Measurements from ENCODE around the gene MAT2B.

The MAT2B gene

DNA sequence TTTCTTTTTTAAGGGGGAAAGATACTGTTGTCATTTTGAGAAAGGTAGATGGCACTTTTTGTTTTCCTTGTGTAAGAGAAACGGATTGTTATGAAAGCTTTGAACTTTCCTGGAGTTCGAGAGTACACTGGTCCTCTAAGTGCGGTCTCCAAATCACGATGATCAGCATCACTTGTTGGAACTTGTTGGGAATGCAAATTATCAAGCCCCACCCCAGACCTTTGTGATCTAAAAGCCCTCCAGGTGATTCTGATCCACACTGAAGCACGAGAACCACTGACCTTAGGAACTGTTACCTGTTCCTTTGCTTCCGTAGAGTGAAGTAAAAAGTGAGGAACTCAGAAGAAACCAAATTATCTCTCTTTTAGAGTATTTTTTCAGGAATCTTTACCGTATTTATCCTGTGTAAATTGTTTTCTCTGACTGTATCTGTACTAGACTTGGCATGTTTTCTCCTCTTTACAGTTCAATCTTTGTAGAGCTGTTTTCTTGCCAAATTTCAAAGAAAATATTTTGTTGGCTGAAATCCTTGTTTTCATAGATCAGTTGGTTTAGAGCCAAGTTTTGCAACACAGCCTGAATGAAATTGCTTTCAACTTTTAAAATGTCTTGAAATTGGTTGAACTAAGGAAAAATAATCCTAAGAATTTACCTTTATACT lies 4.0 kb downstream of the MAT2B start:
- peak; percentile 30 for DNase-seq (ENCODE audit: low read depth)
- peak overlapping the region; percentile 38 for H3K4me3 ChIP-seq (ENCODE audit: low read depth, low read length)
- TF ChIP-seq, protein P1, sequence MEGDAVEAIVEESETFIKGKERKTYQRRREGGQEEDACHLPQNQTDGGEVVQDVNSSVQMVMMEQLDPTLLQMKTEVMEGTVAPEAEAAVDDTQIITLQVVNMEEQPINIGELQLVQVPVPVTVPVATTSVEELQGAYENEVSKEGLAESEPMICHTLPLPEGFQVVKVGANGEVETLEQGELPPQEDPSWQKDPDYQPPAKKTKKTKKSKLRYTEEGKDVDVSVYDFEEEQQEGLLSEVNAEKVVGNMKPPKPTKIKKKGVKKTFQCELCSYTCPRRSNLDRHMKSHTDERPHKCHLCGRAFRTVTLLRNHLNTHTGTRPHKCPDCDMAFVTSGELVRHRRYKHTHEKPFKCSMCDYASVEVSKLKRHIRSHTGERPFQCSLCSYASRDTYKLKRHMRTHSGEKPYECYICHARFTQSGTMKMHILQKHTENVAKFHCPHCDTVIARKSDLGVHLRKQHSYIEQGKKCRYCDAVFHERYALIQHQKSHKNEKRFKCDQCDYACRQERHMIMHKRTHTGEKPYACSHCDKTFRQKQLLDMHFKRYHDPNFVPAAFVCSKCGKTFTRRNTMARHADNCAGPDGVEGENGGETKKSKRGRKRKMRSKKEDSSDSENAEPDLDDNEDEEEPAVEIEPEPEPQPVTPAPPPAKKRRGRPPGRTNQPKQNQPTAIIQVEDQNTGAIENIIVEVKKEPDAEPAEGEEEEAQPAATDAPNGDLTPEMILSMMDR (IDR thresholded peaks at IDR 0.05; ENCODE audit: insufficient read depth, low read depth, low read length, missing control alignments) = no peak

DNA sequence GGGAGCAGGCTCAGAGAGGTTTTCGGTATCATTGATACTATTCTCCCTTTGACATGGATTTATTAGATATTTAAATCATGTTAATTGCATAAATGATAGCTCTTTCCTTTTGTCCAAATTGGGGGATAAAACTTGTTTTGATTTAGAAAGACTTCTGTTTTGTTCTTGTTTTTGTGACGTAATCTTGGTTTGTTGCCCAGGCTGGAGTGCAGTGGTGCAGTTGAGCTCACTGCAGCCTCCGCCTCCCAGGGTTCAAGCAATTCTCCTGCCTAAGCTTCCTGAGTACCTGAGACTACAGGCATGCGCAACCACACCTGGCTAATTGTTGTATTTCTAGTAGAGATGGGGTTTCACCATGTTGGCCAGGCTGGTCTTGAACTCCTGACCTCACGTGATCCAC lies 7.1 kb downstream of the MAT2B start:
- H3K4me3 ChIP-seq (ENCODE audit: low read depth, low read length) = no peak overlapping the region
- TF ChIP-seq, protein P1 (IDR thresholded peaks at IDR 0.05; ENCODE audit: insufficient read depth, low read depth, low read length, missing control alignments) = no peak

DNA sequence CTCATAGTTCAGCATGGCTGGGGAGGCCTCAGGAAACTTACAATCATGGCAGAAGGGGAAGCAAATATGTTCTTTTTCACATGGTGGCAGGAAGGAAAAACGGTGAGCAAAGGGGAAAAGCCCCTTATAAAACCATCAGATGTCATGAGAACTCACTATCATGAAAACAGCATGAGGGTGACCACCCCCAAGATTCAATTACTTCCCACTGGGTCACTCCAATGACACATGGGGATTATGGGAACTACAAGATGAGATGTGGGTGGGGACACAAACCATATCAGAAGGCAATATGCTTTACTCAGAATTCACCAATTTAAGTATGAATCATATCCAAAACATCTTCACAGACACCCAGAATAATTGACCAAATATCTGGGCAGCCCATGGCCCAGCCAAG lies 19.7 kb downstream of the MAT2B start:
- TF ChIP-seq, protein P1 (IDR thresholded peaks at IDR 0.05; ENCODE audit: insufficient read depth, low read depth, low read length, missing control alignments) = no peak
- H3K4me3 ChIP-seq (ENCODE audit: low read depth, low read length) = no peak overlapping the region
- no peak for DNase-seq (ENCODE audit: low read depth)

More for the DNA sequence above, 7.1 kb downstream of the MAT2B start:
- DNase-seq (ENCODE audit: low read depth) = no peak

DNA sequence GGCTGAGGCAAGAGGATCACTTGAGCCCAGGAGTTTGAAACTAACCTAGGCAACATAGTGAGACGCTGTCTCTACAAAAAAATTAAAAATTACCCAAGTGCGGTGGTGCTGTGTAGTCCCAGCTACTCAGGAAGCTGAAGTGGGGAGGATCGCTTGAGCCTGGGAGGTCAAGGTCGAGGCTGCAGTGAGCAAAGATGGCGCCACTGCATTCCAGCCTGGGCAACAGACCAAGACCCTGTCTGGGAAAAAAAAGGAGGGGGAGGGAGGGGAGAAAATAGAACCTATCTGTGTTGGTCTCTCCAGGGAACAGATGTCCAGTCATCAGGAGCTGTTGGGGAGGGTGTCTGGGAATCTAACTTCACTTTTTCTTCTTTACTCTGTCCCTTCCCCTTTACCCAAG lies 24.3 kb downstream of the MAT2B start:
- no peak overlapping the region for H3K4me3 ChIP-seq (ENCODE audit: low read depth, low read length)
- DNase-seq (ENCODE audit: low read depth) = no peak
- TF ChIP-seq, protein P1 (IDR thresholded peaks at IDR 0.05; ENCODE audit: insufficient read depth, low read depth, low read length, missing control alignments) = no peak

DNA sequence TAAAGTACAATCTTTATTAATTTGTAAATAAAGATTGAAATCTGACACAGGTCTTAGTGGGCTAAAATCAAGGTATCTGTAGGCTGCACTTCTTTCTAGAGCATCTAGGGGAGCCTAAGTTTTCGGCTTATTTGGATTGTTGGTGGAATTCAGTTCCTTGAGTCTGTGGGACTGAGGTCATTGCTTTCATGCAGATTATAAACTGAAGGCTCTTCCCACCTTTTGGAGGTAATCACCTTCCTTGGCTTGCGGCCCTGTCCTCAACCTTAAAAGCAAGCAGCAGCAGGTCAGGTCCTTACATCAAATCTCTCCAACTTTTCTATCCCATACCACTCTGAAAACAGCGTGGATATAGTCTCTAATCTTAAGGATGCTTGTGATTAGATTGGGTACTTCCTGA lies 25.9 kb downstream of the MAT2B start:
- H3K4me3 ChIP-seq (ENCODE audit: low read depth, low read length) = no peak overlapping the region
- DNase-seq (ENCODE audit: low read depth) = no peak
- TF ChIP-seq, protein P1 (IDR thresholded peaks at IDR 0.05; ENCODE audit: insufficient read depth, low read depth, low read length, missing control alignments) = no peak

DNA sequence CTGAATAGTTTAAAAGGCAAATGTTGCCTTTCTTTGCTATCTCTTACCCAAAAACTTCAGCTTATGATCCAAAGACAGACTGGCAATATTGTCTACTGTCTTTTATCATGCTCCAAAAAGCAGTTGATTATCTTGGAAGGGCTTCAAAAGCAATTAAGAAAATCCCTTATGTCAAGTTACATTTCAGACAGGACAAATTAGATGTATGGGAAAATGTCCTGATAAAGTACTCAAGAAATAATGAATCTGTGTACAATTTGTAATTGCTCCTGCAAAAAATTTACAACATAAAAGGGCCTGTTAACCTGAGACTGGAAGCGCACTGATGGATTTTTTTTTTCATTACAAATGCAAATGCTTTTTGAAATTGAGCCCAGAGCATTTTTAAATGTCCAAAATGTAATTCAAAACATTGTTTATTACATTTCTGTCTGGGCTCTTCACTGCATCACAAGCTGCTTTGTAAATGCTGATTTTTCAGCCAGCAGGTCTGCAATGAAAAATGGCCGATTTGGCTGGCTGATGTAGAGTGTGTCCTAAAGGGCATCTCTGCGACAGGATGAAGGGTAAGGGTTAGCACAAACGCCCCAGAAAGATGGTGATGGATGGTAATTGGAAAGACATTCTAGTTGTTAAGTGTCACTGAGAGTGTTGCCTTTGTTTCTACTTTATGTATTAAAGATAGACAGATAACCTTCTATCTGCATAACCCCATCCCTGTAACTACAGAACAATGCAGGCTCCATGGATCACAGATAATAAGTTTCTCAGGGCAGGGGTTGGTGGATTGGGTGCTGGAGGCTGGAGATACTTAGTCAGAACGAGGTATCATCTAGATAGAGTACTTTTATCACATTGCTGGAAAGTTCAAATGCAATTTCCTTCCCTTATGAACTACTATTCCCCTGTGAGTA lies 27.0 kb downstream of the MAT2B start:
- no peak overlapping the region for H3K4me3 ChIP-seq (ENCODE audit: low read depth, low read length)
- TF ChIP-seq, protein P1 (IDR thresholded peaks at IDR 0.05; ENCODE audit: insufficient read depth, low read depth, low read length, missing control alignments) = no peak
- DNase-seq (ENCODE audit: low read depth) = no peak
